HG02571 (cell line): ENCODE results near the gene FAM174C.

Source experiments
- ATAC-seq: cut with Tn5 transposase; IDR thresholded peaks from one replicate; pipeline ENCODE4 v1.9.1; 2021; ENCODE audit warnings: mild to moderate bottlenecking, moderate library complexity; ENCODE audit not compliant: unreplicated experiment

FAM174C gene

DNA sequence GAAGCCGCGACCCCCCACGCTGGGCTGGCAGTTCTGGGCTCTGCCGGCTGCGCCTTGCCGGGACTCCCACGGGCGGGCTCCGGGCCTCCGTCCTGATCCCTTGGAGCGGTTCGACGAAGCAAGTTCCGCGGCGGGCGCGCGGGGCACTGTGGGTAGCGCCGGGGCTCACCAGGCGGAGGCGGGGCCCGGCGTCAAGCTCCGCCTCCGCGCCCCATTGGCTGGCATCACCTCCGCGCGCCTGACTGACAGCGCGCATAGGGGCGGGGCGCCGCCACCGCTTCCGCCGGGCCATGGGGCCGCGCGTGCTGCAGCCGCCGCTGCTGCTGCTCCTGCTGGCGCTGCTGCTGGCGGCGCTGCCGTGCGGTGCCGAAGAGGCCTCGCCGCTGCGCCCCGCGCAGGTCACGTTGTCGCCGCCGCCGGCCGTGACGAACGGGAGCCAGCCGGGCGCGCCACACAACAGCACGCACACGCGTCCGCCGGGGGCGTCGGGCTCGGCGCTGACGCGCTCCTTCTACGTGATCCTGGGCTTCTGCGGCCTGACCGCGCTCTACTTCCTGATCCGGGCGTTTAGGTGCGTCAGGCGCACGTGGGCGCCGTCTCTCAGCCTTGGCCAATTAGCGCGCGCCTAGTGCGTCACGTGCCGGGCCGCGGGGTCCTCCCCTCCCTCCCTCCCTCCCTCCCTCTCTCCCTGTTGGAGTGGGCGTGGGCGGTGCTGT is at the start of gene FAM174C:
Gene FAM174C (plus strand): TSS at position 271 of the 716 bp plus-strand sequence. CDS start 20 bp downstream, at position 291.
- ATAC-seq = peak; percentile 65

DNA sequence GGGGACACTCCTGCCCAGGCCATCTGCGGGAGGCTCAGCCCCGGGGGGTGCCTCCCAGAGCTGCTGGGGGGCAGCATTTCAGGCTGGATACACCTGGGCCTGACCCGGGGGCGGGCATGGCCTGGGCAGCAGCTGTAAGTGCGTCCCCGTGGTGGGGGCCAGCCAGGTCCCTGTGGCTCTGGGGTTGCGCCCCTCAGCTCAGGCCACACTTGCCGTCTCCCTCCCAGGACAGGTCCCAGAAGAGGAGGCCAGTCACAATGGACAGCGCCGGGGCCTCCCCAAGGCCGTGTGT is 49.2 kb upstream of the FAM174C start:
- no peak for ATAC-seq

- no peak for ATAC-seq
Observed at GRCh38 chr19:1226522-1227303, 48.6 kb upstream of the FAM174C start.

GRCh38 chr19:1227304-1228054 is 47.9 kb upstream of the FAM174C start:
- ATAC-seq = no peak

GRCh38 chr19:1228161-1228957 is 47.0 kb upstream of the FAM174C start:
- no peak for ATAC-seq

GRCh38 chr19:1229056-1229923 is 46.0 kb upstream of the FAM174C start:
- ATAC-seq = no peak

GRCh38 chr19:1229924-1230782 is 45.2 kb upstream of the FAM174C start:
- no peak for ATAC-seq

- no peak for ATAC-seq
Observed at GRCh38 chr19:1230783-1231489, 44.4 kb upstream of the FAM174C start.

DNA sequence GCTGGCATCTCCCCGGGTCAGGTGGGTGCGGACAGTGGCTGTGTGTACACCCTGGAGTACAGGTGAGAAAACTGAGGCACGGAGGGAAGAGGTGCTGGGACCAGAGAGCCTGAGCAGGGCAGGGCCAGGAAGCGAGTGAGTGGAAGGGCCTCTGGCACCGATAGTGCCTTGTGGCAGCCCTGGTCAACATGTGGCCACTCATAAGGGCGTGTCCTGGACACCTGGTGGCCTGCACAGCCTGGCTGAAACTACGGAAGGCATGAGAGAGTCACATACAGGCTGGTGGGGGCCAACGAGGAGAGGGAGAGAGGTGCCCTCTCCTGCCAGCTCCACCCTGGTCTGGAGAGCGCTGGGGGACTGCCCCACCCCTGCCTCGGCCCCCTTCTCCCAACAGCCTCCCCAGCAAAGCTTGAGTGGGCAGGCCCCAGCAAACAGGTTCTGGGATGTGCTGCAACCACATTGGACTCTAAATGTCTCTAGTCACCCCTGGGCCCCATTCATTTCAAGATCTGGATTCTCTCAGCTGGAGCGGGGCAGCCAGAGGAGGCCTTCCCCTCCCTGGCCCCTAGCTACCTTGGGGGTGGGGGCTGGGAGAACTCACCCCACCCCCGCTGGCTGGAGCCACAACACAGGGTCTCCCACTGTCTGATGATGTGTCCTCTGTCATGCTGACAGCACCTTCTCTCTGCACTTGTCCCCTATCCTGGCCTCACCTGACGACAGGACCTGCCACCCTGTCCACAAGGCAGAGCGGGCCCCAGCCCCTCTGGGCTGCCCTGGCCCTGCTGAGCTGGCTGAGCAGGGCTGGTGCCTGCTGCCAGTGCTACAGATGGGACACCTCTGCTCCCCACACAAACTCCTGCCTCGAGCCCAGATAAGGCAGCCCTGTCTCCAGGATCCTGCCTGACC is 43.3 kb upstream of the FAM174C start:
- ATAC-seq = no peak

DNA sequence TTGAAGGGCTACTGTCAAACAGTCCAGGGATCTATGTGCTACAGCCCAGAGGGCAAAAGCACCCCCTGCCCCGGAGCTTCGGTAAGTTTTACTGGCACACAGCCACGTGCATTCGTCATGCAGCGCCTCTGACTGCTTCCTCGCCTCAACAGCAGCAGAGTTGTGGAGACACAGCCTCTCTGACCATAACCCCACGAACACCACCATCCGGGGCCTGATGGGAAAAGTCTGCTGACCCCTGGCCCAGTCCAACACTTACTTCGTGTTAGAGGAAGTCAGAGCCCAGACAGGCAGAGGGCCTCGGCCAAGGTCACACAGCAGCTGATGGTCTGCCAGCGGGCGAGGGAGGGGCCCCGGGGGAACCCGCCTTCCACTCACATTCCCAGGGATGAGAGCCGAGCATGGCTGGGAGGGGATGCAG is 42.7 kb upstream of the FAM174C start:
- ATAC-seq = no peak

GRCh38 chr19:1233115-1233667 is 42.1 kb upstream of the FAM174C start:
- ATAC-seq = no peak

DNA sequence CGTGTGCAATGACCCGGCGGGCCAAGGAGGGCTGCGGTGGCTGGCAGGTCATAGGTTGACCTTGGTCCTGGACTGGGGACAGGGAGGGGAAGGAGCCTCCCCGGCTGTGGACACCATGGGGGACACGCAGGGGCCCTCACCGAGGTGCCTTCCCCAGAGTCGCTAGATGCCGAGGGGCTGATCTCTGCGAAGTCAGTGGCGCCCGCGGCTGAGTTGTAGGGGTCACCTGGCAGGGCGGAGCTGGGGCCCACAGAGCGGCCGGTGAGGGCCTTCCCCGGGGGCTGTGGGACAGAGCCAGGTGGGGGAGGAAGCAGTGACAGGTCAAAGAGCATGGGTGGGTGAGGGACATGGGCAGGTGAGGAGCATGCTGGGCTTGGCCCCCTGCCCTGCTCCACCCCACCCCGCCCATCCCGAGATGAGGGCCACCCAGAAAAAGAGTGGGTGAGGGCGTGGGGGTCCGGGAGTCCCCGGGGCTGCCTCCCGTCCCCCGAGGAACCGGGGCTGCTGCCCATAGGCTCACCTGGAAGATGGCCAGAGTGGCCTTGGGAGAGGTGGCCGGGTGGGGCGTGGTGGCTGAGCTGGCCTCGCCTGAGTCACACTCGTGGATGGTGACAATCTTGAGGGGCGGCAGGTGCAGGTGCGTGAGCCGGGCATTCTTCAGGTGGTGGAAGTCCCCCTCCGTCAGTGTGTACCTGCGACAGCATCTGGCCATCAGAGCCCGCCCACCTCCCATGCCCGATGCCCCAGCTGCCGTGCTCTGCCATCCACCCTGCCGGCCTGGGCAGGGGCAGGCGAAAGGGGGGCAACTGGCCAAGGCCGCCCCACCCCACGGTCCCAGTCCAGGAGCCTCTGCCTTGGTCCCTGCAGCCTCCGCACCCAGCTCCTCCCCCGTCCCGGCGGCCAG is 41.0 kb upstream of the FAM174C start:
- ATAC-seq = no peak

GRCh38 chr19:1234955-1235380 is 40.4 kb upstream of the FAM174C start:
- no peak for ATAC-seq

DNA sequence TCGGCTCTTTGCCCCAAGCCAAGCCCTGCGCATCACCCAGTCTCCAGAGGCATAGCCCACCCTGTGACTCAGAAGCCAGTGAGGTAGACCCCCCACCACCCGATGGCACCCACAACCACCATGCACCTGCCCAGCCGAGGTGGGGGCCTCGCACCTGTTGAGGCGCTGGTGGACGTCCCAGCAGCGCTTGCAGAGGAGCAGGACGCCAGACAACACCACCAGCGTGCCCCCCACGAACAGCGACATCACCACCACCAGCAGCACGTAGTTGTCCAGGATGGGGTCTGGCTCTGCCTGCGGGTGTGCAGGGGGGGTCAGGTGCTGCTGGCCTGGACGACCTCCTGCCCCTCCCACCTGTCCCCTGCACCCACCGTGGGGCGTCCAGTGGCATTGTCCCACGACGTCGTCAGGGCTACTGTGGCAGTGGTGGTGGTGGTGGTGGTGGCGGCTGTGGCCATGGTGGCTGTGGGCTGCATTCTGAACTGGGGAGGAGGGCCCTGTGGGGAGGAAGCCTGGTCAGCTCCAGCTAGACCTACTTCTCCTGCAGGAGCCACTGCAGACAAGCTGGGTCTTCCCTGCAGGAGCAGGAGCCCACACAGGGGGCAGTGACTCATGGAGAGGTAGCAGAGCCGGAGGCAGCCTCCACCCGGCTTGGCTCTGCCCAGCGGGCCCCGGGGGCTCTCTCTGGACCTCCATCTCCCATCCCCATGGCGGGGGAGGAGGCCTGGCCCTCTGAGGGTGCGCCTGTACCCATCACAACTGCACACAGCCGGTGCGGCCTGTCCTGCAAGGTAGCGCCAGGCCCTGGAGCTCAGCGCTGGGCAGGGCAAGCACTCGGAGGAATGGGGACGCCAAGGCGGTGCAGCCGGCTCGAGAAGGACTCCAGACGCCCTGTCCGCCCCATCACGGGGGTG is 39.4 kb upstream of the FAM174C start:
- ATAC-seq = no peak

DNA sequence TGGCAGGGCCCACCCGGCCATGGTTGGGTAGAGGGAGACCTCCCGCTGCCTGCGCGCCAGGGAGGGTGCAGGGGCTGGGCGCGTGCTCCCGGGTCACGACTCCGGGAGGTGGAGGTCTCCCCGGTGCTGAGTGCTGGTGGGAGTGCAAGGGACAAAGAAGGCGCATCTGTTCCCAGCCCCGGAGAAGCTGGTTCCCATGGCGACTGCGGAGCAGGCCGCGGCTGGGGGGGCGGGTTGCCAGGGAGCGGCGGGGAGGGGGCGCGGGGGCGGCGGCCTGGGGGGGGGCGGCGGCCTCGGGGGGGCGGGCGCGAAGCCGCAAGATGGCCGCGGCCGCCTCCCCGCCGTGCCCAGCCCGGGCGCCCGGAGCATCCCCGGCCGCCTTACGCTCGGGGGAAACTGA is 38.8 kb upstream of the FAM174C start:
- ATAC-seq = no peak
